GM20000 (cell line): ENCODE measurements around the gene CLEC11A.
"Not testable (repeated sequence)": the region's sequence is repeated elsewhere in the genome, so short reads cannot be mapped to it uniquely, and the experiment has no call there.

ENCODE experiments used
- DNase-seq: peaks from one replicate; pipeline ENCODE4 v3.0.0; 2012; ENCODE audit warnings: low spot score
- TF ChIP-seq, protein P1 (sequence below): IDR thresholded peaks from 2 replicates; pipeline ENCODE4 v1.5.1; 2012; ENCODE audit warnings: mild to moderate bottlenecking, control low read depth; ENCODE audit errors: extremely low read depth, missing control alignments

The CLEC11A gene

DNA sequence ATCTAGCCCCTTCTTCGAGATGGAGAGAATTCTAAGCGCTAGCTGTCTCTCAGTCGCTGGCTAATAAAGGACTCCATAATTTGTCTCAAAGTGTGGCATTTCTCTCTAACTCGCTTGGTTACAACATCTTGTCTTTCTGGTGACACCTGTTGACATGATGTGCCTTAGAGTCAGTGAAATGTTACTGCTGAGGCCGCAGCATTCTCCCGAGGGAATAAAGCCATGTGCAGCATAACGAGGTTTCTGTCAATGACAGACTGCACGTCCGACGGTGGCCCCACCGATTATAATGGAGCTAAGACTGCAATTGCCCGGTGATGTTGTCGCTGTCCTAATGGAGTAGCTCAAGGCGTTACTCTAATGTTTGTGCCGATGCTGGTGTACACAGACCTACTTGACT lies 26.8 kb downstream of the CLEC11A start:
- TF ChIP-seq, protein P1, sequence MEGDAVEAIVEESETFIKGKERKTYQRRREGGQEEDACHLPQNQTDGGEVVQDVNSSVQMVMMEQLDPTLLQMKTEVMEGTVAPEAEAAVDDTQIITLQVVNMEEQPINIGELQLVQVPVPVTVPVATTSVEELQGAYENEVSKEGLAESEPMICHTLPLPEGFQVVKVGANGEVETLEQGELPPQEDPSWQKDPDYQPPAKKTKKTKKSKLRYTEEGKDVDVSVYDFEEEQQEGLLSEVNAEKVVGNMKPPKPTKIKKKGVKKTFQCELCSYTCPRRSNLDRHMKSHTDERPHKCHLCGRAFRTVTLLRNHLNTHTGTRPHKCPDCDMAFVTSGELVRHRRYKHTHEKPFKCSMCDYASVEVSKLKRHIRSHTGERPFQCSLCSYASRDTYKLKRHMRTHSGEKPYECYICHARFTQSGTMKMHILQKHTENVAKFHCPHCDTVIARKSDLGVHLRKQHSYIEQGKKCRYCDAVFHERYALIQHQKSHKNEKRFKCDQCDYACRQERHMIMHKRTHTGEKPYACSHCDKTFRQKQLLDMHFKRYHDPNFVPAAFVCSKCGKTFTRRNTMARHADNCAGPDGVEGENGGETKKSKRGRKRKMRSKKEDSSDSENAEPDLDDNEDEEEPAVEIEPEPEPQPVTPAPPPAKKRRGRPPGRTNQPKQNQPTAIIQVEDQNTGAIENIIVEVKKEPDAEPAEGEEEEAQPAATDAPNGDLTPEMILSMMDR = no peak
- no peak for DNase-seq

DNA sequence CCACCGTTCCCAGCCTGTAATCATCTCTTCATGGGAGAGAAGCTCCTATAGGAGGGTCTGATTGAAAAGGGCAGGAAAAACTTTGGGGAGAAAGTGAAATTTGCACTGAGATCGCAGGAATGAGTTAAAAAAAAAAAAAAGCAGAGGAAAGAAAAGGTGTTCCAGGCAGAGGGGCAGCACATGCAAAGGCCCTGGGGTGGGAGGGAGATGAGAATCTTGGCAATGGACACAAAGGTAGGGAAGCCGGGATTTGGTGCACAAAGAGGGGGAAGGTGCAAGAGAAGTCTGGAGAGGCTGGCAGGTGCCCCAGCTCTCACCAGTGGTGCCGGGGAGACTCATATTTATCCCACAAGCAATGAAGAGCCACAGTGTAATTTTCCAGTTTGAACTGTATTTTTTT lies 30.7 kb downstream of the CLEC11A start:
- TF ChIP-seq, protein P1 = no peak
- DNase-seq = no peak

DNA sequence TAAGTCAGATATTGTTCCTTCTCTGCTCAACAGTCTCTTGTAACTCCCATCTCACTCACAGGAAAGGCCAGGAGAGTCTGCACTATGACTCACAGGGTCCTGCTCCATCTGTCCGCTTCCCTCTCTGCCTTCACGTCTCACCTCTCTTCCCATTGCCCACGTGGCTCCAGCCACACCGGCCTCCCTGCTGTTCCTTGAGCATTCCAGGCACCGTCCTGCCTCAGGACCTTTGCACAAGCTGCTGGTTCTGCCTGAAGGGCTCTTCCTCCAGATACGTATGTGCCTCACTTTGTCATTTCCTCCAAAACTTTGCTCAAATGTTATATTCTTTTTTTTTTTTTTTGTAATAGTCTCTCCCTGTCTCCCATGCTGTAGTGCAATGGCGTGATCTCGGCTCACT lies 33.1 kb downstream of the CLEC11A start:
- DNase-seq = not testable (repeated sequence)

DNA sequence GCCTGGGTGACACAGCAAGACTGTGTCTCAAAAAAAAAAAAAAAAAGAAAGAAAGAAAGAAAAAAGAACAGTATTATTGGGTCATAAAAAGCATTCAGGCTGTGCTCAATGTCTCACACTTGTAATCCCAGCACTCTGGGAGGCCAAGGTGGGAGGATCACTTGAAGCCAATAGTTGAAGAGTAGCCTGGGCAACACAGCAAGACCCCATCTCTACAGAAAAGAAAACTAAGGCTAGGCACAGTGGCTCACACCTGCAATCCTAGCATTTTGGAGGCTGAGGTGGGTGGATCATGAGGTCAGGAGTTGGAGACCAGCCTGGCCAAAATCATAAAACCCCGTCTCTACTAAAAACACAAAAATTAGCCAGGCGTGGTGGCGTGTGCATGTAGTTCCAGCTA lies 34.5 kb downstream of the CLEC11A start:
- not testable (repeated sequence) for DNase-seq

DNA sequence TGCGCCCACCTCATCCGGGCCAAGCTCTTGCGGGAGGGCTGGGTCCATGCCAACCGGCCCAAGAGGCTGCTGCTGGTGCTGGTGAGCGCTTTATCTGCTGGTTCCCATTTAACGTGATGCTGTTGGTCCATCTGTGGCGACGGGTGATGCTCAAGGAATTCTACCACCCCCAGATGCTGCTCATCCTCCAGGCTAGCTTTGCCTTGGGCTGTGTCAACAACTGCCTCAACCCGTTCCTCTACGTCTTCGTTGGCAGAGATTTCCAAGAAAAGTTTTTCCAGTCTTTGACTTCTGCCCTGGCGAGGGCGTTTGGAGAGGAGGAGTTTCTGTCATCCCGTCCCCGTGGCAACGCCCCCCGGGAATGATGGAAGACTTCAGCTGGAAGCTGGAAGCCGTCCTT lies 35.9 kb downstream of the CLEC11A start:
- DNase-seq = not testable (repeated sequence)

DNA sequence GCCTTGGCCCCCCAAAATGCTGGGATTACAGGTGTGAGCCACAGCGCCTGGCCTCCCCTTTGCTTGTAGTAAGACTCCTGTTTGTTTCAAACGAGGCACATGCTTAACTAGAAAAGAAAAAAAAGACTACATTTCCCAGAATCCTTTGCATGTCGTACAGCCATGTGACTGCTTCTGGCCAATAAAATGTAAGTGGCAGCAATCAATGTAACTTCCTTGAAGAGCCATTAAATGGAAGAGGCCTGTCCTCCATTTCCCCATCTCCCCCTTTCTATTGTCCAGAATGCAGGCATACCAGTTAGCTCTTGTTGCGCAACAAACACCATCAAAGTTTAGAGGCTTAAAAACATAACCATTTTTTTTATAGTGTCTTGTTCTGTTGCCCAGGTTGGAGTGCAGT lies 36.7 kb downstream of the CLEC11A start:
- DNase-seq = no peak
- TF ChIP-seq, protein P1 = no peak

DNA sequence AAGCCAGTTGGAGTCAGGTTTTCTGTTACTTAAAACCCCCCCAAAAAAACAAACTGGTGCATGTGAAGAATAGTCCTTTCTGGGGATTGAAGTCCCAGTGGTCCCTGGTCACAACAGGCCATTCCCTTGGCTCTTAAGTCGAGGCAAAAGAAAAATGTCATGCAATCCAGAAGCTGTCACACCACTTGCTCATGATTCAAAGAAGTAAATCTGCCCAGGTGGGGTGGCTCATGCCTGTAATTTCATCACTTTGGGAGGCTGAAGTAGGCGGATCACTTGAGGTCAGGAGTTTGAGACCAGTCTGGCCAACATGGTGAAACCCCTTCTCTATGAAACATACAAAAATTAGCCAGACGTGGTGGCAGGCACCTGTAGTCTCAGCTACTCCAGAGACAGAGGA lies 38.3 kb downstream of the CLEC11A start:
- DNase-seq = not testable (repeated sequence)

DNA sequence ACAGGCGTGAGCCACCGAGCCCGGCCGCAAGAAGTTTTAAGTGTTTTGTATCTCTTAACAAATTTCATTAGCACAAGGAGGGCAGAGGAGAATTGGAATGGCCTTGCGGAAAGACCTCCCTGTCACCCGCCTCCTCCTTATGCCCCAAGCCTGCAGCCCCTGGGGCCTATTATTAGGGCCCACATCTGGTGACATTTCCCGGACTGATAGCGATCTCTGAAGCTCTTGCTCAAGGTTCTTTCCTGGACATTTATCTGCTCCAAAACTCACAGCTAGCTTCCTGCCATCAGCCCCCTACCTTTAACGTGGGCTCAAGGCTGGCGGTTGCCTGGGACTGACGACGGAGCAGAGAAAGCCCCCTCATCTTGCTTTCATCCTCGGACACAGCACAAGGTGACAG lies 40.4 kb downstream of the CLEC11A start:
- DNase-seq = not testable (repeated sequence)

DNA sequence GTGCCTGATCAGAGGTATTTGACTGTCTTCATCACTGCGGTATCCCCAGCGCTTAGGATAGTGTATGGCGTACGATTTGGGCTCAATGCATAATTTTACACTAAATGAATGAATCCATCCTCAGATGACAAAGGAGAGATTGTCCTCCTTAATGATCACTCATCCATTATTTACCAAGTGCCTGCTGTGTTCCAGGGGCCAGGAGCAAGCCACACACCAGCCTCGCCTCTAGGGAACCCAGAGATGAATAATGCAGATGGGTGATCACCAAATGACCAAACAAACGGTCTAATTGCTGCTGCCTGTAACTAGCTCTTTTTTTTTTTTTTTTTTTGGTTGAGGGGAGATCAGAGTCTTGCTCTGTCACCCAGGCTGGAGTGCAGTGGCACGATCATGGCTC lies 41.2 kb downstream of the CLEC11A start:
- TF ChIP-seq, protein P1 = no peak
- no peak for DNase-seq

DNA sequence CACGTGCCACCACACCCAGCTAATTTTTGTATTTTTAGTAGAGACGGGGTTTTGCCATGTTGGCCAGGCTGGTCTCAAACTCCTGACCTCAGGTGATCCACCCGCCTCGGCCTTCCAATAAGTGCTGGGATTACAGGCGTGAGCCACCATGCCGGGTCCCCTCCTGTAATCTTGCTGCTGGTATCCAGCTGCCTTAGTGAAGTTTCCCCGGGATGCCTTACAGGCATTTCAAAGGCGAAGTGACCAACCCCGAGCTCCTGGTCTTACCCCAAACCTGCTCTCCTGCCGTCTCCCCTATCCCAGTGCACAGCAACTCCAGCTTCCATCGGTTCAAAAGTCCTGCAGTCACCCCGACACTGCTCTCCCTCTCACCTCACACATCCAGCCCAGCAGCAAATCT lies 43.6 kb downstream of the CLEC11A start:
- DNase-seq = not testable (repeated sequence)

DNA sequence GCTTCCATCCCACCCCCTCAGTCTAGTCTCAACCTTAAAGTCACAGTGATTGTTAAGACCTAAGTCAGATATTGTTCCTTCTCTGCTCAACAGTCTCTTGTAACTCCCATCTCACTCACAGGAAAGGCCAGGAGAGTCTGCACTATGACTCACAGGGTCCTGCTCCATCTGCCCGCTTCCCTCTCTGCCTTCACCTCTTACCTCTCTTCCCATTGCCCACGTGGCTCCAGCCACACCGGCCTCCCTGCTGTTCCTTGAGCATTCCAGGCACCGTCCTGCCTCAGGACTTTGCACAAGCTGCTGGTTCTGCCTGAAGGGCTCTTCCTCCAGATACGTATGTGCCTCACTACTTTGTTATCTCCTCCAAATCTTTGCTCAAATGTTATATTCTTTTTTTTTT lies 44.1 kb downstream of the CLEC11A start:
- not testable (repeated sequence) for DNase-seq

DNA sequence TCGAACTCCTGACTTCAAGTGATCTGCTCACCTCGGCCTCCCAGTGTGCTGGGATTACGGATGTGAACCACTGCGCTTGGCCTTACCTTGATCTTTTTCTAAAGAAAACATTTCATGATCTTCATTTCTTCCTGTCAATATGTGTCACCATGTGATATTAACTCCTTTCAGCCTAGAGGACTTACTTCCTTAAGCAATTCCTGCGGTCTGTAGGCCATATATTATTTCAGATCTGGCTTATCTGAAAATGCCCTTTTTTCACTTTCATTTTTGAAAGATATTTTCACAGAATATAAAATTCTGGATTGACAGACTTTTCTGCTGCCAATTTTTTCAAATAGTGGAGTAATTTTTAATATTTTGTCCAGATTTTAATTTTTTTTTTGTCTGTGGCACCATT lies 45.1 kb downstream of the CLEC11A start:
- no peak for DNase-seq
- TF ChIP-seq, protein P1 = no peak

DNA sequence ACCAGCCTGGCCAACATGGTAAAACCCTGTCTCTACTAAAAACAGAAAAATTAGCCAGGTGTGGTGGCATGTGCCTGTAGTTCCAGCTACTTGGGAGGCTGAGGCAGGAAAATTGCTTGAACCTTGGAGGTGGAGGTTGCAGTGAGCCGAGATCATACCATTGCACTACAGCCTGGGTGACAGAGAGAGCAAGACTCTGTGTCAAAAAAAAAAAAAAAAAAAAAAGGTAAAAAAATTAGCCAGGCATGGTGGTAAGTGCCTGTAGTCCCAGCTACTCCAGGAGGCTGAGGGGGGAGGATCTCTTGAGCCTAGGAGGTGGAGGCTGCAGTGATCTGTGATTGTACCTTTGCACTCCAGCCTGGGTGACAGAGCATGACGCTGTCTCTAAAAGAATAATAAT lies 47.0 kb downstream of the CLEC11A start, which contains the start of gene GPR32:
Gene GPR32, plus strand, starts transcription at position 301 of the 400 bp plus-strand sequence. CDS start 137 bp downstream, outside the sequence.
- DNase-seq = not testable (repeated sequence)
